Natural killer cell (primary cell): ENCODE results near the gene ELMO1. TPM values are rescaled to one million over a fixed set of nuclear protein-coding genes. Genes with fewer than 3 reads are reported as not detected.

ENCODE experiments used
- ATAC-seq, 3 donors: fragments of 150-1000 bp in 2 of 3; fragments of 200-7000 bp in 1 of 3; cut with Tn5 transposase; 1 replicate in 1 of 3; 2 replicates in 2 of 3; pipeline ENCODE4 v1.10.0; 2021; ENCODE audit warnings: mild to moderate bottlenecking in 2 of 3, moderate library complexity in 2 of 3
- DNase-seq, 2 donors: peaks; one replicate each; pipeline versions ENCODE4 v3.0.0 to v3.0.0-alpha.2; 2013 to 2021; ENCODE audit warnings: mixed read lengths in 1 of 2
- H3K27ac ChIP-seq: one replicate; pipeline ENCODE4 v1.5.1; 2013; ENCODE audit warnings: mild to moderate bottlenecking, low read length
- H3K27me3 ChIP-seq: one replicate; pipeline ENCODE4 v1.6.1; 2013; ENCODE audit warnings: low read length; ENCODE audit not compliant: control insufficient read depth, insufficient read depth
- H3K36me3 ChIP-seq: one replicate; pipeline ENCODE4 v1.6.1; 2013; ENCODE audit warnings: low read length; ENCODE audit not compliant: control insufficient read depth, insufficient read depth
- H3K4me1 ChIP-seq: one replicate; pipeline ENCODE4 v1.6.1; 2013; ENCODE audit warnings: low read length; ENCODE audit not compliant: control insufficient read depth, insufficient read depth
- H3K4me3 ChIP-seq: one replicate; pipeline ENCODE4 v1.5.1; 2013; ENCODE audit warnings: low read length
- H3K9me3 ChIP-seq: one replicate; pipeline ENCODE4 v1.6.1; 2013; ENCODE audit warnings: low read length; ENCODE audit not compliant: control insufficient read depth, insufficient read depth
- H3K27ac Mint-ChIP-seq, 2 donors: one replicate each; pipeline ENCODE4 v1.8.0; 2022; ENCODE audit warnings: mild to moderate bottlenecking in 2 of 2, mixed read lengths in 2 of 2, moderate library complexity in 1 of 2
- H3K27me3 Mint-ChIP-seq, 2 donors: one replicate each; pipeline ENCODE4 v1.8.0; 2022; ENCODE audit warnings: low read depth in 2 of 2, mixed read lengths in 2 of 2
- H3K36me3 Mint-ChIP-seq: one replicate; pipeline ENCODE4 v1.8.0; 2022; ENCODE audit warnings: mixed read lengths
- H3K4me1 Mint-ChIP-seq, 2 donors: one replicate each; pipeline ENCODE4 v1.8.0; 2022; ENCODE audit warnings: mixed read lengths in 2 of 2
- H3K4me3 Mint-ChIP-seq: one replicate; pipeline ENCODE4 v1.8.0; 2022; ENCODE audit warnings: mild to moderate bottlenecking, moderate library complexity, mixed read lengths
- H3K9me3 Mint-ChIP-seq, 2 donors: one replicate each; pipeline ENCODE4 v1.8.0; 2022; ENCODE audit warnings: mixed read lengths in 2 of 2
- WGBS: methylation state at CpG from one replicate; pipeline ENCODE4 v1.1.7; 2013; ENCODE audit warnings: missing lambda C conversion rate; ENCODE audit not compliant: insufficient coverage; 5-methylcytosine and 5-hydroxymethylcytosine counted together
- intact Hi-C: fragments of 100-400 bp; cut with micrococcal nuclease; formaldehyde crosslinking; loops from one replicate; pipeline ENCODE4 v1.14.2; 2022
- total RNA-seq, 4 donors: library from RNA; stranded (reverse); fragments of 120-200 nt in 1 of 4; gene quantifications; one replicate each; pipeline versions ENCODE4 v1.2.3 to v1.2.4, GENCODE V29; 2013 to 2022
- TF ChIP-seq, protein P1 (sequence below): fragments of 200-600 bp; IDR thresholded peaks from one replicate; pipeline ENCODE4 v1.8.0; 2022; ENCODE audit warnings: antibody characterized with exemption

Gene ELMO1
- total RNA-seq, 3 donors from 2014 or later (not counting 1 experiment from before 2014, with no cell fraction given) = 127 to 147 (median 130) TPM

DNA sequence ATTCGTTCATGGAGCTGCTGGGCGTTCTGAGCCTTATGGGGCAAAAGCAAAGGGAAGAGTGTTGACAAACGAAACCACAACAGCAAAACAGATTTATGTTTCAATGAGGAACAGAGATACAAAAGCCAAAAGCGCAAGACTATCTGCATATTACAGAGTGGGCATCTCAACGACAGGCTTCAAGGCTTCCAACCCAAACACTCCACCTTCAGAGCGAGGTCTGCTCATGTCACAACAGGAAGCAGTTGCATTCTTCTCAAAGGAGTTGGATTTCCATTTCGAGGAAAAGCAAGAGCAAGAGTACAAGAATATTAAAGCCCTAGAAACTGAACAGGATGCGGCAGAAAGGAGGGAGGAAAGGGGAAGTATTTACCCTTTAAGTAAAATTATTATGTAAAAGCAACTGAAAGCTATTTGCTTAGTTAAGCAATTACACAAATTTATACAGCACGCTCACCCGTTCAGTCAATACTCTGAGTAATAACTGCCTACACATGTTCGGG lies 189.3 kb downstream of the ELMO1 start:
- Mint-ChIP-seq H3K27me3 (no peaks in the 10 kb centered on the region), H3K4me3 (no peak overlapping the region), H3K27ac (peak overlapping the region in 1 of 2 donors; percentile 43), H3K36me3 (no peaks in the 10 kb centered on the region), H3K4me1 (peaks cover 20 to 37% of the 10 kb centered on the region in 2 donors), H3K9me3 (no peaks in the 10 kb centered on the region)
- peaks cover 18% of the 10 kb centered on the region for H3K36me3 ChIP-seq
- intact Hi-C loops = no loop called here
- H3K27me3 ChIP-seq = no peaks in the 10 kb centered on the region
- TF ChIP-seq, protein P1, sequence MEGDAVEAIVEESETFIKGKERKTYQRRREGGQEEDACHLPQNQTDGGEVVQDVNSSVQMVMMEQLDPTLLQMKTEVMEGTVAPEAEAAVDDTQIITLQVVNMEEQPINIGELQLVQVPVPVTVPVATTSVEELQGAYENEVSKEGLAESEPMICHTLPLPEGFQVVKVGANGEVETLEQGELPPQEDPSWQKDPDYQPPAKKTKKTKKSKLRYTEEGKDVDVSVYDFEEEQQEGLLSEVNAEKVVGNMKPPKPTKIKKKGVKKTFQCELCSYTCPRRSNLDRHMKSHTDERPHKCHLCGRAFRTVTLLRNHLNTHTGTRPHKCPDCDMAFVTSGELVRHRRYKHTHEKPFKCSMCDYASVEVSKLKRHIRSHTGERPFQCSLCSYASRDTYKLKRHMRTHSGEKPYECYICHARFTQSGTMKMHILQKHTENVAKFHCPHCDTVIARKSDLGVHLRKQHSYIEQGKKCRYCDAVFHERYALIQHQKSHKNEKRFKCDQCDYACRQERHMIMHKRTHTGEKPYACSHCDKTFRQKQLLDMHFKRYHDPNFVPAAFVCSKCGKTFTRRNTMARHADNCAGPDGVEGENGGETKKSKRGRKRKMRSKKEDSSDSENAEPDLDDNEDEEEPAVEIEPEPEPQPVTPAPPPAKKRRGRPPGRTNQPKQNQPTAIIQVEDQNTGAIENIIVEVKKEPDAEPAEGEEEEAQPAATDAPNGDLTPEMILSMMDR = no peak
- H3K4me1 ChIP-seq = no peaks in the 10 kb centered on the region
- no peaks in the 10 kb centered on the region for H3K9me3 ChIP-seq
- WGBS = 54% methylated on average over 10 of the region's 11 CpGs
- DNase-seq = no peak
- no peak for ATAC-seq
- no peak overlapping the region for H3K4me3 ChIP-seq
- H3K27ac ChIP-seq = no peak overlapping the region

DNA sequence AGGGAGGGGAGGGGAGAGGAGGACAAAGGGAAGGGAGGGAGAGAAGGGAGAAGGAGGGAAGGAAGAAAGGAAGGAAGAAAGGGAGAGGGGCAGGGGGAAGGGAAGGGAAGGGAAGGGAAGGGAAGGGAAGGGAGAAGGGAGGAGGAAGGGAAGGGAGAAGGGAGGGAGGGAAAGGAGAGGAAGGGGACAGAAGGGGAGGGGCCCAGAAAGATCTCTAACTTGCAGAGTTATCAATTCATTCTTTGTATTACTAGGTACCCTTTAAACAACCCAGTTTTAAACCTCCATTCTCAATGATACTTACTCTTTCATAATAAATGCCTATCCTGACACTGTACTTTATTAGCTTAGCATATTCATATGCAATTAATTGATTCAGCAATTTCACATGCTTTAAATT lies 192.0 kb downstream of the ELMO1 start:
- Histone ChIP-seq H3K9me3 (peaks cover 2% of the 10 kb centered on the region), H3K4me1 (no peaks in the 10 kb centered on the region), H3K4me3 (no peak overlapping the region), H3K27ac (no peak overlapping the region), H3K36me3 (peaks cover 19% of the 10 kb centered on the region), H3K27me3 (no peaks in the 10 kb centered on the region)
- DNase-seq = no peak
- Mint-ChIP-seq H3K36me3 (peaks cover 7% of the 10 kb centered on the region), H3K4me1 (peaks cover 28 to 45% of the 10 kb centered on the region in 2 donors), H3K27ac (peak overlapping the region in 1 of 2 donors; percentile 71), H3K27me3 (no peaks in the 10 kb centered on the region), H3K9me3 (no peaks in the 10 kb centered on the region), H3K4me3 (no peak overlapping the region)
- TF ChIP-seq, protein P1 = no peak
- intact Hi-C loops = no loop called here
- no peak for ATAC-seq

DNA sequence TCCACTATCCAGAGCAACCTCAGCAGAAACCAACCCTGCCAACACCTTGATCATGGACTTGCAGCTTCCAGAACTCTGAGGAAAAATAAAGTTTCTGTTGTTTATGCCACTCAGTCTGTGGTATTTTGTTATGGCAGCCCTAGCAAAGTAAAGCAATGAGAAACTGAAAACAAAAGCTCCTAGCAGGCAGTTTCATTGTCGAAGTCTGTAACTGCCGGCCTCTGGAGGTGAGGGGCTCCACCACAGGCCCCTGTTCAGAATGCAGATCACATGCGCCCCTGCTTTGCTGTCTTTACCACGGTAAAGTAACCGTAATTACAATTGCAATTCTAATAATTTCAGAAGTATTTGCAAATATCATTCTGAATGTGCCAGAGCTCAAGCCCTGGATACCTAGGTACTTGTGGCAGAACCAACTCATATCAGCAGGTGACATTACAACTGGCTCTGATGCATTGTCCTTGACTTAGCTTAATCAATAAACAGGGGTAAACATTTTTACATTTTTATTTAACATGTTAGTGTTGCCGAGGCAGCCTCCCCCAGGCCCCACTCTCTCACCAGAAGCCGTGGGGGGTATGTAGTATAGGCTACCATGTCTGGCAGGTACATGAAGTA lies 193.2 kb downstream of the ELMO1 start:
- ATAC-seq (no peak), DNase-seq (no peak)
- no peaks in the 10 kb centered on the region for H3K27me3 Mint-ChIP-seq
- Histone ChIP-seq H3K27ac (no peak overlapping the region), H3K27me3 (no peaks in the 10 kb centered on the region), H3K4me1 (no peaks in the 10 kb centered on the region), H3K36me3 (peaks cover 19% of the 10 kb centered on the region), H3K4me3 (no peak overlapping the region), H3K9me3 (peaks cover 2% of the 10 kb centered on the region)
- H3K9me3 Mint-ChIP-seq = no peaks in the 10 kb centered on the region
- H3K27ac Mint-ChIP-seq = peak overlapping the region; percentile 65 to 71
- WGBS = 89% methylated on average over 5 of the region's 7 CpGs
- peaks cover 32 to 48% of the 10 kb centered on the region in 2 donors for H3K4me1 Mint-ChIP-seq
- H3K4me3 Mint-ChIP-seq = no peak overlapping the region
- TF ChIP-seq, protein P1 = no peak
- intact Hi-C loops = no loop called here
- peaks cover 7% of the 10 kb centered on the region for H3K36me3 Mint-ChIP-seq

DNA sequence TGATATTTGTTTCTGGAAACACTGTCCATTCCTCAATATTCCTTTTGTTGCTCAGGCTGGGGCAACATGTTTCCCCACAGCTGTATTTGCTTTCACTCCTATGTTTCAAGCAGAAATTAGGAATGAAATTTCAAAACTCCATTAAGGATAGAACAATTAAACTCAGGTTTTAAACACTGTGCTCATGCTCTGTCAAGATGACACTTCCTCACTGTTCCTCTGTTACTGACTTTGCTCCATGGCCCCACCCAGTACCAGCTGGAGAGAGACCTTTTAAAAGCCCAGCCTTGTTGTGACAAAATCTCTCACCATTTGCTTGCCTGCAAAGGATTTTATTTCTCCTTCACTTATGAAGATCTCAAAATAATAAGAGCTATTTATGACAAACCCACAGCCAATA lies 197.4 kb downstream of the ELMO1 start:
- Histone ChIP-seq H3K27ac (no peak overlapping the region), H3K36me3 (peaks cover 9% of the 10 kb centered on the region), H3K27me3 (no peaks in the 10 kb centered on the region), H3K9me3 (peaks cover 2% of the 10 kb centered on the region), H3K4me1 (no peaks in the 10 kb centered on the region), H3K4me3 (no peak overlapping the region)
- H3K9me3 Mint-ChIP-seq = no peaks in the 10 kb centered on the region
- intact Hi-C loops = no loop called here
- peaks cover 29 to 54% of the 10 kb centered on the region in 2 donors for H3K4me1 Mint-ChIP-seq
- ATAC-seq = no peak
- TF ChIP-seq, protein P1 = no peak
- no peak overlapping the region for H3K4me3 Mint-ChIP-seq
- no peaks in the 10 kb centered on the region for H3K27me3 Mint-ChIP-seq
- H3K36me3 Mint-ChIP-seq = peaks cover 7% of the 10 kb centered on the region
- no peak for DNase-seq
- H3K27ac Mint-ChIP-seq = no peak overlapping the region
